DMS153 treated with DMSO at 0.1 percent for 48 hours (cell line): ENCODE measurements around the gene LHX3.

Source experiments
- DNase-seq: peaks from one replicate; lab custom pipeline; 2025; ENCODE audit not compliant: unreplicated experiment; lab: John Stamatoyannopoulos, UW

The LHX3 gene

GRCh38 chr9:136228107-136228875, 23.4 kb upstream of the LHX3 start:
- DNase-seq, result no peak

- DNase-seq, result no peak
These were observed 21.9 kb upstream of the LHX3 start for GRCh38 chr9:136226680-136227407.

- DNase-seq, result no peak
These were observed 21.1 kb upstream of the LHX3 start for GRCh38 chr9:136225748-136226679.

- no peak for DNase-seq
These were observed 20.4 kb upstream of the LHX3 start for GRCh38 chr9:136225366-136225747.

GRCh38 chr9:136223871-136224640, 19.1 kb upstream of the LHX3 start:
- DNase-seq, result no peak

- no peak for DNase-seq
These were observed 18.0 kb upstream of the LHX3 start for GRCh38 chr9:136222906-136223285.

- no peak for DNase-seq
These were observed 17.4 kb upstream of the LHX3 start for GRCh38 chr9:136222166-136222905.

GRCh38 chr9:136220017-136220729, 15.2 kb upstream of the LHX3 start:
- DNase-seq, result no peak

- no peak for DNase-seq
These were observed 14.3 kb upstream of the LHX3 start for GRCh38 chr9:136219276-136219675.

- no peak for DNase-seq
These were observed 13.7 kb upstream of the LHX3 start for GRCh38 chr9:136218673-136219072.

GRCh38 chr9:136218271-136218670, 13.3 kb upstream of the LHX3 start:
- no peak for DNase-seq

- DNase-seq, result no peak
These were observed 11.8 kb upstream of the LHX3 start for GRCh38 chr9:136216541-136217244.

GRCh38 chr9:136213733-136214132, 8.8 kb upstream of the LHX3 start:
- no peak for DNase-seq

- no peak for DNase-seq
These were observed 7.5 kb upstream of the LHX3 start for GRCh38 chr9:136212345-136212950.

GRCh38 chr9:136211441-136212344, 6.8 kb upstream of the LHX3 start:
- no peak for DNase-seq

GRCh38 chr9:136211006-136211405, 6.1 kb upstream of the LHX3 start:
- DNase-seq, result no peak

- no peak for DNase-seq
These were observed 5.3 kb upstream of the LHX3 start for GRCh38 chr9:136210276-136210675.
